Measurements from ENCODE around the gene KIAA1586. TPM values are rescaled to one million over a fixed set of nuclear protein-coding genes. Genes with fewer than 3 reads are reported as not detected.

KIAA1586 gene
- total and polyA plus RNA-seq, 9 of the 15 experiments (the other 6 are each of a cell fraction or from before 2014, with no cell fraction given) = 23.4 to 43.6 (median 29.5) TPM

GRCh38 chr6:57089687-57090457, 43.4 kb downstream of the KIAA1586 start, which contains the start of gene ZNF451 (continued):
- TF ChIP-seq CHD7 (IDR thresholded peaks at IDR 0.05; ENCODE audit: low read depth, low read length) (no peak), SREBF1 (IDR thresholded peaks at IDR 0.05; ENCODE audit: borderline replicate concordance, low read depth, low read length) (no peak), ZNF316 (IDR thresholded peaks at IDR 0.05) (no peak), FOXA3 (CRISPR knock-in tag; conservative IDR thresholded peaks at IDR 0.05 in 1 of 2, IDR thresholded peaks at IDR 0.05 in 1 of 2) (peak; percentile 19 to 67; a peak in 1 of 4 replicates), MYC (IDR thresholded peaks at IDR 0.05; ENCODE audit: low read depth, low read length) (peak; percentile 76), MYC (CRISPR knock-in tag; IDR thresholded peaks at IDR 0.05; ENCODE audit: borderline replicate concordance, low read depth) (no peak), TAF1 (IDR thresholded peaks at IDR 0.05; ENCODE audit: control insufficient read depth, extremely low read depth, insufficient read depth, low read length, severe bottlenecking) (peak; percentile 84), CC2D1A (IDR thresholded peaks at IDR 0.05) (peak; percentile 85), RB1 (IDR thresholded peaks at IDR 0.05; ENCODE audit: low read depth) (peak; percentile 90), ESRRA (IDR thresholded peaks at IDR 0.05; ENCODE audit: borderline replicate concordance, low read depth) (no peak; the same call in 1 of the 2 replicates), NR3C1 (CRISPR knock-in tag; IDR thresholded peaks at IDR 0.05) (no peak), ZNF584 (CRISPR knock-in tag; IDR thresholded peaks at IDR 0.05; ENCODE audit: low read depth) (peak; percentile 51; the same call in 1 of the 2 replicates), MYNN (IDR thresholded peaks at IDR 0.05) (0 out of 2 replicates have a peak, but pooled peaks have one; percentile 58), MYNN (CRISPR knock-in tag; IDR thresholded peaks at IDR 0.05) (no peak), ZNF717 (CRISPR knock-in tag; IDR thresholded peaks at IDR 0.05) (no peak), BDP1 (IDR thresholded peaks at IDR 0.05; ENCODE audit: insufficient read depth, insufficient read length) (no peak), ZNF232 (CRISPR knock-in tag; IDR thresholded peaks at IDR 0.05) (no peak), MEF2A (IDR thresholded peaks at IDR 0.05; ENCODE audit: control insufficient read depth, low read depth, low read length) (peak; percentile 72), KAT8 (IDR thresholded peaks at IDR 0.05; ENCODE audit: low read depth) (no peak)
